Calu3 (cell line): Measurements from ENCODE around the gene UNK. TPM values are rescaled to one million over a fixed set of nuclear protein-coding genes. Genes with fewer than 3 reads are reported as not detected.

Experiments used
- BruUV-seq: library from RNA; stranded (reverse); fragments of 400-500 nt; replicated peaks from 2 replicates; lab custom pipeline; 2021; lab: Mats Ljungman, UMichigan
- CTCF ChIA-PET: fragments of 300-600 bp; sonication (Branson Sonifier 250); formaldehyde crosslinking; loops from one replicate; lab custom pipeline; 2022; ENCODE audit warnings: antibody characterized with exemption; lab: Charles Lee
- DNase-seq: peaks from one replicate; pipeline ENCODE4 v3.0.0; 2022
- H3K27ac Mint-ChIP-seq: one replicate; pipeline ENCODE4 v1.8.0; 2022; ENCODE audit warnings: mixed read lengths; ENCODE audit not compliant: unreplicated experiment
- H3K27me3 Mint-ChIP-seq: one replicate; pipeline ENCODE4 v1.8.0; 2022; ENCODE audit warnings: mixed read lengths; ENCODE audit not compliant: unreplicated experiment
- H3K36me3 Mint-ChIP-seq: one replicate; pipeline ENCODE4 v1.8.0; 2022; ENCODE audit warnings: mild to moderate bottlenecking, moderate library complexity, mixed read lengths; ENCODE audit not compliant: insufficient read depth, unreplicated experiment
- H3K4me1 Mint-ChIP-seq: one replicate; pipeline ENCODE4 v1.8.0; 2022; ENCODE audit warnings: mild to moderate bottlenecking, low read depth, mixed read lengths; ENCODE audit not compliant: unreplicated experiment
- H3K4me3 Mint-ChIP-seq: one replicate; pipeline ENCODE4 v1.8.0; 2022; ENCODE audit warnings: mild to moderate bottlenecking, low read depth, moderate library complexity, mixed read lengths; ENCODE audit not compliant: unreplicated experiment
- H3K9me3 Mint-ChIP-seq: one replicate; pipeline ENCODE4 v1.8.0; 2022; ENCODE audit warnings: low read depth, mixed read lengths; ENCODE audit not compliant: unreplicated experiment
- intact Hi-C: fragments of 100-400 bp; cut with micrococcal nuclease; formaldehyde crosslinking; loops from one replicate; pipeline ENCODE4 v1.10.0; 2022; ENCODE audit not compliant: unreplicated experiment
- total RNA-seq: library from RNA; stranded (reverse); gene quantifications from 2 replicates; pipeline ENCODE4 v1.2.3, GENCODE V29; 2022
- TF ChIP-seq, protein P1 (sequence below): fragments of 200-600 bp; IDR thresholded peaks from one replicate; pipeline ENCODE4 v1.8.0; 2022; ENCODE audit warnings: antibody characterized with exemption; ENCODE audit not compliant: unreplicated experiment

UNK gene
- total RNA-seq, 1 experiment from 2014 or later = 26.0 TPM

GRCh38 chr17:75837899-75838298 is 53.3 kb downstream of the UNK start:
- H3K27me3 Mint-ChIP-seq = no peaks in the 10 kb centered on the region
- no peak overlapping the region for H3K4me3 Mint-ChIP-seq
- DNase-seq = no peak
- no TSS peak for BruUV-seq
- intact Hi-C loops = no loop called here
- CTCF ChIA-PET = no interaction called here
- no peaks in the 10 kb centered on the region for H3K4me1 Mint-ChIP-seq
- no peak overlapping the region for H3K27ac Mint-ChIP-seq
- TF ChIP-seq, protein P1, sequence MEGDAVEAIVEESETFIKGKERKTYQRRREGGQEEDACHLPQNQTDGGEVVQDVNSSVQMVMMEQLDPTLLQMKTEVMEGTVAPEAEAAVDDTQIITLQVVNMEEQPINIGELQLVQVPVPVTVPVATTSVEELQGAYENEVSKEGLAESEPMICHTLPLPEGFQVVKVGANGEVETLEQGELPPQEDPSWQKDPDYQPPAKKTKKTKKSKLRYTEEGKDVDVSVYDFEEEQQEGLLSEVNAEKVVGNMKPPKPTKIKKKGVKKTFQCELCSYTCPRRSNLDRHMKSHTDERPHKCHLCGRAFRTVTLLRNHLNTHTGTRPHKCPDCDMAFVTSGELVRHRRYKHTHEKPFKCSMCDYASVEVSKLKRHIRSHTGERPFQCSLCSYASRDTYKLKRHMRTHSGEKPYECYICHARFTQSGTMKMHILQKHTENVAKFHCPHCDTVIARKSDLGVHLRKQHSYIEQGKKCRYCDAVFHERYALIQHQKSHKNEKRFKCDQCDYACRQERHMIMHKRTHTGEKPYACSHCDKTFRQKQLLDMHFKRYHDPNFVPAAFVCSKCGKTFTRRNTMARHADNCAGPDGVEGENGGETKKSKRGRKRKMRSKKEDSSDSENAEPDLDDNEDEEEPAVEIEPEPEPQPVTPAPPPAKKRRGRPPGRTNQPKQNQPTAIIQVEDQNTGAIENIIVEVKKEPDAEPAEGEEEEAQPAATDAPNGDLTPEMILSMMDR = no peak
- no peaks in the 10 kb centered on the region for H3K9me3 Mint-ChIP-seq
- H3K36me3 Mint-ChIP-seq = peaks cover 69% of the 10 kb centered on the region

DNA sequence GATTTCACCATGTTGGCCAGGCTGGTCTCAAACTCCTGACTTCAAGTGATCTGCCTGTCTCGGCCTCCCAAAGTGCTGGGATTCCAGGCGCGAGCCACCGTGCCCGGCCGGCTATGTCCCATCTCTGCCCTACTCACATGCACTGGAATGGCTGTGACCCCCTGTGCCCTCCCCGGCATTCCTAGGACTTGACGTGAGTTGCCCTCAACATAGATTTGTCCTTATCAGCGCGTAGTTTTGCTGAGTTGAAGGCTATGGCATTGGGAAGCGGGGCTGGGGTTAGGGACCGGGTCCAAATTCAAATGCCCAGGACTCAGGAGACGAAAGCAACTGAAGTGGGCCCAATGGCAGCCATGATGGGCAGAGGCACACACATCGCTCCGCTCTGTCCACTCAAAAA is 53.8 kb downstream of the UNK start:
- TF ChIP-seq, protein P1 = no peak
- peaks cover 67% of the 10 kb centered on the region for H3K36me3 Mint-ChIP-seq
- no TSS peak for BruUV-seq
- no peaks in the 10 kb centered on the region for H3K27me3 Mint-ChIP-seq
- CTCF ChIA-PET = no interaction called here
- no peak overlapping the region for H3K4me3 Mint-ChIP-seq
- intact Hi-C loops = no loop called here
- DNase-seq = no peak
- no peaks in the 10 kb centered on the region for H3K9me3 Mint-ChIP-seq
- no peak overlapping the region for H3K27ac Mint-ChIP-seq
- H3K4me1 Mint-ChIP-seq = no peaks in the 10 kb centered on the region

GRCh38 chr17:75839942-75840798 is 55.6 kb downstream of the UNK start:
- DNase-seq = no peak
- Mint-ChIP-seq H3K27ac (no peak overlapping the region), H3K4me3 (no peak overlapping the region), H3K27me3 (no peaks in the 10 kb centered on the region), H3K9me3 (no peaks in the 10 kb centered on the region), H3K36me3 (peaks cover 68% of the 10 kb centered on the region), H3K4me1 (peaks cover 2% of the 10 kb centered on the region)
- no TSS peak for BruUV-seq
- intact Hi-C loops = no loop called here
- TF ChIP-seq, protein P1 = no peak
- CTCF ChIA-PET = interaction anchor here (0.6 to 1.1 kb wide), 3 partner anchors 16 to 887 kb away, joined by 3 read pairs; no protein-coding TSS in a partner anchor

DNA sequence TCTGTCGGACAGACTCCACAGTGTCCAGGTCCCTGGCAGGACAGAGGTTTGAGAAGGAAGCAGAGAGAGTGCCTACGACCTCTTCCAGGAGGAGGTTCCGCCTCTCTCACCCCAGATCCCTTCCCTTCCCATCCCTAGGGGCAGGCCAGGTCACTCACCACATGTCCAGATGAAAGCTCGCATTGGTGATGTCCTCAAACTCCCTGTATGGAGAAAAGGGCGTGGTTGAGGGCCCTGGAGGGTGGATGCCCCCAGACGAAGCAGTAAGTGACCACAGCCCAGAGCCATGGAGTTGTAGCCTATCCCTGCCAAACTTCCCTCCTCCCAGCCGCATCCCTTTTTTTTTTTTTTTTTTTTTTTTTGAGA is 56.2 kb downstream of the UNK start:
- Mint-ChIP-seq H3K27ac (no peak overlapping the region), H3K4me1 (peaks cover 8% of the 10 kb centered on the region), H3K27me3 (no peaks in the 10 kb centered on the region), H3K9me3 (no peaks in the 10 kb centered on the region), H3K36me3 (peaks cover 68% of the 10 kb centered on the region), H3K4me3 (no peak overlapping the region)
- no TSS peak for BruUV-seq
- TF ChIP-seq, protein P1 = no peak
- CTCF ChIA-PET = interaction anchor here (0.7 to 1.1 kb wide), 2 partner anchors 15 to 56 kb away, joined by 3 read pairs; partner anchors contain the start of gene UNK
- no peak for DNase-seq
- intact Hi-C loops = no loop called here
